ENCODE data around the gene LITAF. TPM values are rescaled to one million over a fixed set of nuclear protein-coding genes. Genes with fewer than 3 reads are reported as not detected.
A peak's percentile ranks its signal among the peaks of the same experiment; 100 is the strongest.
"Not testable (repeated sequence)": the region's sequence is repeated elsewhere in the genome, so short reads cannot be mapped to it uniquely, and the experiment has no call there.

LITAF gene
- total and polyA plus RNA-seq, 4 donors: 40.7 to 86.3 (median 59.3) TPM

- WGBS (ENCODE audit: insufficient coverage): 96% methylated on average over 4 of the region's 10 CpGs
- Histone ChIP-seq H3K36me3 (ENCODE audit: control insufficient read depth, insufficient read depth, low read length) (no peaks in the 10 kb centered on the region), H3K27me3 (ENCODE audit: control insufficient read depth, insufficient read depth, low read length) (no peaks in the 10 kb centered on the region), H3K27ac (ENCODE audit: low read depth, low read length) (no peak overlapping the region), H3K4me3 (ENCODE audit: low read depth, low read length) (no peak overlapping the region), H3K9me3 (ENCODE audit: control insufficient read depth, insufficient read depth, low read length) (peaks cover 6% of the 10 kb centered on the region), H3K4me1 (ENCODE audit: control insufficient read depth, insufficient read depth, low read length) (peaks cover 6% of the 10 kb centered on the region)
- DNase-seq (ENCODE audit: low read depth in 4 of 6, low spot score in 6 of 6): no peak
Measured at GRCh38 chr16:11520442-11520841, 66.3 kb downstream of the LITAF start.

DNA sequence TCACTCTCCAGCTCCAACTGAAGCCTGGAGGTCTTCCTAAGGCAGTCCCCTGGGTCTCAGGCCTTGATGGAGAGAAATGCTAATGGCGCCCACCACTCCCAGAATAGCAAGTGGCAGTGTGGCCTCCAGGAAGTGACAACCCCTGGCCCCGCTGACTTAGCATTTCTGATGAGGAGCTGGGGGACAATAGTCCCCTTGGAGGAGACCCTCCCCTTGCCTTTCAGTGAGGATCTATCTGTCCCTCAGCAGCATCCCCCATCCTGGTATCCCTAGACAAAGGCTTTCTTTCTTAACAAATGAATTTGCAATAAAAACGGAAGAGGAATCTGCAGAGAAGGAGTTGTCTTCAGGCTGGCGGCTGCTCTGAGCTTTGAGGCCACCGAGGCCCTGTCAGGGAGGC, 68.8 kb downstream of the LITAF start:
- Histone ChIP-seq H3K27me3 (ENCODE audit: control insufficient read depth, insufficient read depth, low read length) (no peaks in the 10 kb centered on the region), H3K27ac (ENCODE audit: low read depth, low read length) (no peak overlapping the region), H3K36me3 (ENCODE audit: control insufficient read depth, insufficient read depth, low read length) (no peaks in the 10 kb centered on the region), H3K9me3 (ENCODE audit: control insufficient read depth, insufficient read depth, low read length) (peaks cover 6% of the 10 kb centered on the region), H3K4me1 (ENCODE audit: control insufficient read depth, insufficient read depth, low read length) (peaks cover 6% of the 10 kb centered on the region), H3K4me3 (ENCODE audit: low read depth, low read length) (no peak overlapping the region)
- 52% methylated on average over 5 of the region's 5 CpGs for WGBS (ENCODE audit: insufficient coverage)
- peak in 1 of 6 donors; percentile 14 for DNase-seq (ENCODE audit: low read depth in 4 of 6, low spot score in 6 of 6)

- Histone ChIP-seq H3K27me3 (ENCODE audit: control insufficient read depth, insufficient read depth, low read length) (no peaks in the 10 kb centered on the region), H3K4me3 (ENCODE audit: low read depth, low read length) (no peak overlapping the region), H3K9me3 (ENCODE audit: control insufficient read depth, insufficient read depth, low read length) (peaks cover 2% of the 10 kb centered on the region), H3K4me1 (ENCODE audit: control insufficient read depth, insufficient read depth, low read length) (peaks cover 6% of the 10 kb centered on the region), H3K27ac (ENCODE audit: low read depth, low read length) (no peak overlapping the region), H3K36me3 (ENCODE audit: control insufficient read depth, insufficient read depth, low read length) (no peaks in the 10 kb centered on the region)
- DNase-seq (ENCODE audit: low read depth in 4 of 6, low spot score in 6 of 6): no peak
- WGBS (ENCODE audit: insufficient coverage): 92% methylated on average over 12 of the region's 13 CpGs
Measured at GRCh38 chr16:11515540-11516430, 70.9 kb downstream of the LITAF start.

DNA sequence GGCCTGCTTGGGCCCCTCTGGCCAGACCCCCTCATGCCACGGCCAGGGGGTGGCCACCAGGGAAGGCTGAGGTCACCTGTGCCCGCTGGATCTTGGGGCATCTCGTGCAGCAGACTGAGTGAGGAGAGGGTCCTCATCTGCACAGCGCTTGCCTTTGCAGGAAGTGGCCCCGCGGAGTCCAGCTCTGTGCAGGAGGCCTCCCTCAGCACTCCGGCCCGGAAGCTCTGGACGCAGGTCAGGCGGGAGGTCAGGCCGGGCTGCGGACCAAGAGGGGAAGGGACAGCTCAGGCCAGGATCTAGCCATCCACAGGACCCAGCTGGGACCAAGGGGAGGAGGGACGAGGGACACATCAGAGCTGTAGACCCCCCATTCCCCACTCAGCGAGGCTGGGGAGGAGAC, 72.4 kb downstream of the LITAF start:
- no peak overlapping the region for H3K27ac ChIP-seq (ENCODE audit: low read depth, low read length)

DNA sequence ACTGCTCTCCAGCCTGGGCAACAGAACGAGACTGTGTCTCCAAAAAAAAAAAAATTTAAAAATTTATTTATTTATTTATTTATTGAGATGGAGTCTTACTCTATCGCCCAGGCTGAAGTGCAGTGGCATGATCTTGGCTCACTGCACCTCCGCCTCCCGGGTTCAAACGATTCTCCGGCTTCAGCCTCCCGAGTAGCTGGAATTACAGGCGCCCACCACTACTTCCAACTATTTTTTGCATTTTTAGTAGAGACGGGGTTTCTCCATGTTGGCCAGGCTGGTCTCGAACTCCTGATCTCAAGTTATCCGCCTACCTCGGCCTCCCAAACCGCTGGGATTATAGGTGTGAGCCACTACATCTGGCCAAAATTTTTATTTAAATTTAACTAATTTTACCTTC, 73.4 kb downstream of the LITAF start:
- H3K9me3 ChIP-seq (ENCODE audit: control insufficient read depth, insufficient read depth, low read length); H3K4me1 ChIP-seq (ENCODE audit: control insufficient read depth, insufficient read depth, low read length); H3K27me3 ChIP-seq (ENCODE audit: control insufficient read depth, insufficient read depth, low read length); DNase-seq (ENCODE audit: low read depth in 4 of 6, low spot score in 6 of 6); H3K36me3 ChIP-seq (ENCODE audit: control insufficient read depth, insufficient read depth, low read length); H3K27ac ChIP-seq (ENCODE audit: low read depth, low read length); H3K4me3 ChIP-seq (ENCODE audit: low read depth, low read length): not testable (repeated sequence)
- WGBS (ENCODE audit: insufficient coverage): no CpG with 5 or more reads among the region's 13 CpGs

More for the DNA sequence above, 72.4 kb downstream of the LITAF start:
- H3K4me1 ChIP-seq (ENCODE audit: control insufficient read depth, insufficient read depth, low read length): peaks cover 6% of the 10 kb centered on the region
- DNase-seq (ENCODE audit: low read depth in 4 of 6, low spot score in 6 of 6): no peak
- H3K27me3 ChIP-seq (ENCODE audit: control insufficient read depth, insufficient read depth, low read length): no peaks in the 10 kb centered on the region
- no peak overlapping the region for H3K4me3 ChIP-seq (ENCODE audit: low read depth, low read length)
- H3K9me3 ChIP-seq (ENCODE audit: control insufficient read depth, insufficient read depth, low read length): no peaks in the 10 kb centered on the region
- no peaks in the 10 kb centered on the region for H3K36me3 ChIP-seq (ENCODE audit: control insufficient read depth, insufficient read depth, low read length)
- WGBS (ENCODE audit: insufficient coverage): 84% methylated on average over 12 of the region's 14 CpGs

DNA sequence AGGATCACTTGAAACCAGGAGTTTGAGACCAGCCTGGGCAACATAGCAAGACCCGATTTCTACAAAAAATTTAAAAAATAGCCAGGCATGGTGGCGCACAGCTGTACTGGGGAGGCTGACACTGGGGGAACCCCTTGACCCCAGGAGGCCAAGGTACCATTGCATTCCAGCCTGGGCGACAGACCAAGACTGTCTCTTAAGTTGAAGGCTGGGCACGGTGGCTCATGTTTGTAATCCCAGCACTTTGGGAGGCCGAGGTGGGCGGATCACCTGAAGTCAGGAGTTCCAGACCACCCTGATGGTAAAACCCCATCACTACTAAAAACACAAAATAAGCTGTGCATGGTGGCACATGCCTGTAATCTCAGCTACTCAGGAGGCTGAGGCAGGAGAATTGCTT, 74.9 kb downstream of the LITAF start:
- no peaks in the 10 kb centered on the region for H3K9me3 ChIP-seq (ENCODE audit: control insufficient read depth, insufficient read depth, low read length)
- 100% methylated on average over 6 of the region's 6 CpGs for WGBS (ENCODE audit: insufficient coverage)

DNA sequence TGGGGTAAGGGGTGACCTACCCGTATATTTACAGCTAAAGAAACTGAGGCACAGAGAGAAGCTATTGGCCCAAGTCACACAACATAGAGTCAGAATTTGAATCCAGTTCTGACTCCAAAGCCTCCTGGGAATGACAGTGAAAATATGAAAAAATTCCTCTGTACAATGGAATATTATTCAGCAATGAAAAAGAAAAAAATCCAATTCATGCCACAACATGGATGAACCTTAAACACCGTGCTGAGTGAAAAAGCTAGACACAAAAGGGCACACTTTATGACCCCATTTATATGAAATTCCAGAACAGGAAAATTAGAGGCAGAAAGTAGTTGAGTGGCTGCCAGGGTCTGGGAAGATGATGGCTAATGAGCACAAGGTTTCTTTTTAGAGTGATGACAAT, 75.4 kb downstream of the LITAF start:
- DNase-seq (ENCODE audit: low read depth in 4 of 6, low spot score in 6 of 6): no peak
- no peaks in the 10 kb centered on the region for H3K36me3 ChIP-seq (ENCODE audit: control insufficient read depth, insufficient read depth, low read length)
- H3K27ac ChIP-seq (ENCODE audit: low read depth, low read length): no peak overlapping the region
- H3K4me1 ChIP-seq (ENCODE audit: control insufficient read depth, insufficient read depth, low read length): peaks cover 10% of the 10 kb centered on the region
- WGBS (ENCODE audit: insufficient coverage): no CpG with 5 or more reads among the region's 2 CpGs
- H3K27me3 ChIP-seq (ENCODE audit: control insufficient read depth, insufficient read depth, low read length): no peaks in the 10 kb centered on the region
- no peak overlapping the region for H3K4me3 ChIP-seq (ENCODE audit: low read depth, low read length)
- H3K9me3 ChIP-seq (ENCODE audit: control insufficient read depth, insufficient read depth, low read length): no peaks in the 10 kb centered on the region

More for the DNA sequence above, 74.9 kb downstream of the LITAF start:
- Histone ChIP-seq H3K4me1 (ENCODE audit: control insufficient read depth, insufficient read depth, low read length) (peaks cover 5% of the 10 kb centered on the region), H3K27me3 (ENCODE audit: control insufficient read depth, insufficient read depth, low read length) (no peaks in the 10 kb centered on the region), H3K27ac (ENCODE audit: low read depth, low read length) (no peak overlapping the region), H3K36me3 (ENCODE audit: control insufficient read depth, insufficient read depth, low read length) (no peaks in the 10 kb centered on the region), H3K4me3 (ENCODE audit: low read depth, low read length) (no peak overlapping the region)
- DNase-seq (ENCODE audit: low read depth in 4 of 6, low spot score in 6 of 6): no peak

GRCh38 chr16:11510178-11510973, 76.3 kb downstream of the LITAF start:
- Histone ChIP-seq H3K36me3 (ENCODE audit: control insufficient read depth, insufficient read depth, low read length) (no peaks in the 10 kb centered on the region), H3K4me3 (ENCODE audit: low read depth, low read length) (no peak overlapping the region), H3K27ac (ENCODE audit: low read depth, low read length) (no peak overlapping the region), H3K27me3 (ENCODE audit: control insufficient read depth, insufficient read depth, low read length) (no peaks in the 10 kb centered on the region), H3K4me1 (ENCODE audit: control insufficient read depth, insufficient read depth, low read length) (peaks cover 11% of the 10 kb centered on the region), H3K9me3 (ENCODE audit: control insufficient read depth, insufficient read depth, low read length) (no peaks in the 10 kb centered on the region)
- 80% methylated on average over 12 of the region's 12 CpGs for WGBS (ENCODE audit: insufficient coverage)
- no peak for DNase-seq (ENCODE audit: low read depth in 4 of 6, low spot score in 6 of 6)

GRCh38 chr16:11507991-11508390, 78.7 kb downstream of the LITAF start:
- Histone ChIP-seq H3K4me1 (ENCODE audit: control insufficient read depth, insufficient read depth, low read length) (peaks cover 24% of the 10 kb centered on the region), H3K9me3 (ENCODE audit: control insufficient read depth, insufficient read depth, low read length) (no peaks in the 10 kb centered on the region)
- 90% methylated on average over 3 of the region's 3 CpGs for WGBS (ENCODE audit: insufficient coverage)

More at GRCh38 chr16:11507991-11508390, 78.7 kb downstream of the LITAF start:
- DNase-seq (ENCODE audit: low read depth in 4 of 6, low spot score in 6 of 6): no peak
- H3K4me3 ChIP-seq (ENCODE audit: low read depth, low read length): no peak overlapping the region
- H3K36me3 ChIP-seq (ENCODE audit: control insufficient read depth, insufficient read depth, low read length): no peaks in the 10 kb centered on the region
- H3K27me3 ChIP-seq (ENCODE audit: control insufficient read depth, insufficient read depth, low read length): no peaks in the 10 kb centered on the region
- H3K27ac ChIP-seq (ENCODE audit: low read depth, low read length): no peak overlapping the region

Measured in spinal cord (tissue), 10 donors.